ENCODE data around the gene ACP7.
"Not testable (repeated sequence)": the region's sequence is repeated elsewhere in the genome, so short reads cannot be mapped to it uniquely, and the experiment has no call there.

ACP7 gene

GRCh38 chr19:39086386-39086785 is 2.2 kb downstream of the ACP7 start:
- TF ChIP-seq POLR2A (IDR thresholded peaks at IDR 0.05; ENCODE audit: low read length) (no peak), GATA1 (IDR thresholded peaks at IDR 0.05; ENCODE audit: low read depth, low read length) (no peak)
- no peak for DNase-seq

- TF ChIP-seq GATA1 (IDR thresholded peaks at IDR 0.05; ENCODE audit: low read depth, low read length) (no peak), POLR2A (IDR thresholded peaks at IDR 0.05; ENCODE audit: low read length) (no peak)
- no peak for DNase-seq
Measured at GRCh38 chr19:39087907-39088686, 3.9 kb downstream of the ACP7 start.

- DNase-seq = not testable (repeated sequence)
Measured at GRCh38 chr19:39090016-39090415, 5.8 kb downstream of the ACP7 start.

- DNase-seq = no peak
- TF ChIP-seq POLR2A (IDR thresholded peaks at IDR 0.05; ENCODE audit: low read length) (no peak), GATA1 (IDR thresholded peaks at IDR 0.05; ENCODE audit: low read depth, low read length) (no peak)
Measured at GRCh38 chr19:39090881-39091280, 6.7 kb downstream of the ACP7 start.

- not testable (repeated sequence) for DNase-seq
Measured at GRCh38 chr19:39095799-39096540, 11.8 kb downstream of the ACP7 start.

- no peak for TF ChIP-seq POLR2A (IDR thresholded peaks at IDR 0.05; ENCODE audit: low read length)
- no peak for TF ChIP-seq GATA1 (IDR thresholded peaks at IDR 0.05; ENCODE audit: low read depth, low read length)
- DNase-seq = no peak
Measured at GRCh38 chr19:39097299-39097698, 13.1 kb downstream of the ACP7 start.

GRCh38 chr19:39097721-39098120 is 13.6 kb downstream of the ACP7 start:
- DNase-seq = no peak
- TF ChIP-seq GATA1 (IDR thresholded peaks at IDR 0.05; ENCODE audit: low read depth, low read length) = no peak

GRCh38 chr19:39098365-39099269 is 14.4 kb downstream of the ACP7 start:
- no peak for DNase-seq
- TF ChIP-seq GATA1 (IDR thresholded peaks at IDR 0.05; ENCODE audit: low read depth, low read length) = no peak
- no peak for TF ChIP-seq POLR2A (IDR thresholded peaks at IDR 0.05; ENCODE audit: low read length)

- DNase-seq = no peak
- TF ChIP-seq POLR2A (IDR thresholded peaks at IDR 0.05; ENCODE audit: low read length) (no peak), GATA1 (IDR thresholded peaks at IDR 0.05; ENCODE audit: low read depth, low read length) (no peak)
Measured at GRCh38 chr19:39099341-39099740, 15.2 kb downstream of the ACP7 start.

GRCh38 chr19:39100500-39101166 is 16.5 kb downstream of the ACP7 start:
- TF ChIP-seq POLR2A (IDR thresholded peaks at IDR 0.05; ENCODE audit: low read length) (no peak), GATA1 (IDR thresholded peaks at IDR 0.05; ENCODE audit: low read depth, low read length) (no peak)
- DNase-seq = no peak

- TF ChIP-seq POLR2A (IDR thresholded peaks at IDR 0.05; ENCODE audit: low read length) = no peak
- DNase-seq = no peak
Measured at GRCh38 chr19:39103151-39103550, 19.0 kb downstream of the ACP7 start.

- no peak for DNase-seq
- TF ChIP-seq GATA1 (IDR thresholded peaks at IDR 0.05; ENCODE audit: low read depth, low read length) (no peak), POLR2A (IDR thresholded peaks at IDR 0.05; ENCODE audit: low read length) (no peak)
Measured at GRCh38 chr19:39104186-39104596, 20.0 kb downstream of the ACP7 start.

- no peak for TF ChIP-seq POLR2A (IDR thresholded peaks at IDR 0.05; ENCODE audit: low read length)
- no peak for TF ChIP-seq GATA1 (IDR thresholded peaks at IDR 0.05; ENCODE audit: low read depth, low read length)
- no peak for DNase-seq
Measured at GRCh38 chr19:39106194-39106593, 22.0 kb downstream of the ACP7 start.

- DNase-seq = no peak
- TF ChIP-seq POLR2A (IDR thresholded peaks at IDR 0.05; ENCODE audit: low read length) (no peak), GATA1 (IDR thresholded peaks at IDR 0.05; ENCODE audit: low read depth, low read length) (no peak)
Measured at GRCh38 chr19:39109641-39110040, 25.5 kb downstream of the ACP7 start.

Measured in erythroblast (primary cell).